Activated T-helper 9 cell treated with anti-CD3 and anti-CD28 coated beads, Interleukin-2, amount 50 U/mL, for 16 hours (primary cell): ENCODE measurements around the gene OR2D2.
"Not testable (repeated sequence)": the region's sequence is repeated elsewhere in the genome, so short reads cannot be mapped to it uniquely, and the experiment has no call there.

Experiments used
- DNase-seq: peaks from one replicate; pipeline ENCODE4 v3.0.0-alpha.2; 2020; ENCODE audit warnings: low read depth

The OR2D2 gene

GRCh38 chr11:6892400-6892799 lies at the start of gene OR2D2:
Gene OR2D2 (minus strand): TSS chr11:6892500. CDS start chr11:6892500, 0 bp downstream.
- no peak for DNase-seq

- no peak for DNase-seq
Observed at GRCh38 chr11:6941970-6942369, 49.7 kb upstream of the OR2D2 start.

GRCh38 chr11:6932145-6932544 lies 39.8 kb upstream of the OR2D2 start:
- no peak for DNase-seq

- DNase-seq = no peak
Observed at GRCh38 chr11:6931146-6931713, 38.9 kb upstream of the OR2D2 start.

GRCh38 chr11:6928916-6929315 lies 36.6 kb upstream of the OR2D2 start:
- no peak for DNase-seq

- DNase-seq = no peak
Observed at GRCh38 chr11:6927030-6927617, 34.8 kb upstream of the OR2D2 start.

GRCh38 chr11:6926208-6927029 lies 34.1 kb upstream of the OR2D2 start, which contains the start of gene ZNF215:
Gene ZNF215 (plus strand): TSS chr11:6926426. CDS start chr11:6932273, 5,847 bp downstream.
- DNase-seq = peak; percentile 2

GRCh38 chr11:6925636-6926207 lies 33.4 kb upstream of the OR2D2 start:
- DNase-seq = no peak

- DNase-seq = no peak
Observed at GRCh38 chr11:6925007-6925577, 32.8 kb upstream of the OR2D2 start.

GRCh38 chr11:6920702-6921101 lies 28.4 kb upstream of the OR2D2 start, which contains the start of gene OR2D3:
Gene OR2D3 (plus strand): TSS chr11:6921002. CDS start chr11:6921002, 0 bp downstream.
- no peak for DNase-seq

- DNase-seq = no peak
Observed at GRCh38 chr11:6919698-6920097, 27.4 kb upstream of the OR2D2 start.

- no peak for DNase-seq
Observed at GRCh38 chr11:6911948-6912347, 19.6 kb upstream of the OR2D2 start.

GRCh38 chr11:6911378-6911777 lies 19.1 kb upstream of the OR2D2 start:
- DNase-seq = no peak

- not testable (repeated sequence) for DNase-seq
Observed at GRCh38 chr11:6904804-6905203, 12.5 kb upstream of the OR2D2 start.

GRCh38 chr11:6900327-6900999 lies 8.2 kb upstream of the OR2D2 start:
- DNase-seq = no peak

GRCh38 chr11:6898911-6899310 lies 6.6 kb upstream of the OR2D2 start:
- DNase-seq = no peak

- DNase-seq = no peak
Observed at GRCh38 chr11:6895010-6895409, 2.7 kb upstream of the OR2D2 start.

GRCh38 chr11:6894097-6894496 lies 1.8 kb upstream of the OR2D2 start:
- no peak for DNase-seq

GRCh38 chr11:6889835-6890234 lies 2.5 kb downstream of the OR2D2 start:
- no peak for DNase-seq

GRCh38 chr11:6888830-6889229 lies 3.5 kb downstream of the OR2D2 start:
- no peak for DNase-seq

- DNase-seq = not testable (repeated sequence)
Observed at GRCh38 chr11:6887711-6888110, 4.6 kb downstream of the OR2D2 start.

- no peak for DNase-seq
Observed at GRCh38 chr11:6882751-6883150, 9.5 kb downstream of the OR2D2 start.
